HCEC 1CT (cell line): ENCODE data around the gene DUSP23.

Experiments used
- DNase-seq: peaks from one replicate; pipeline ENCODE4 v3.0.0-alpha.2; 2017

DUSP23 gene

DNA sequence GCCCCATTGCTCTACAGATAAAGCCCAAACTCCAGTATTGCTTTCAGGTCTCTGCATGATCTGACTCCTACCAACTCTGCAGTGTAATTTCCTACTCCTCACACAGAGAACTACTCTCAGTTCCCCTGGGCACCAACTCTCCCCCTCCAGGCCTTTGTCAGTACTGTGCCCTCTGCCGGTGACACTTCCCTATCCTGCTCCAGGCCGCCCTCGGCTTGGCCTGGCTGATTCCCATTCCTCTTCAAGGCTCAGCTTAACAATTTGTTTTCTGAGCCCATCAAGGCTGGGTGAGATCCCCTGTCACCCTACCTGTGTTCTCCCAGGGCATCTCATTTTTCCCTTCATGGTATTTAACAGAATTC is 48.5 kb downstream of the DUSP23 start:
- DNase-seq: no peak

DNA sequence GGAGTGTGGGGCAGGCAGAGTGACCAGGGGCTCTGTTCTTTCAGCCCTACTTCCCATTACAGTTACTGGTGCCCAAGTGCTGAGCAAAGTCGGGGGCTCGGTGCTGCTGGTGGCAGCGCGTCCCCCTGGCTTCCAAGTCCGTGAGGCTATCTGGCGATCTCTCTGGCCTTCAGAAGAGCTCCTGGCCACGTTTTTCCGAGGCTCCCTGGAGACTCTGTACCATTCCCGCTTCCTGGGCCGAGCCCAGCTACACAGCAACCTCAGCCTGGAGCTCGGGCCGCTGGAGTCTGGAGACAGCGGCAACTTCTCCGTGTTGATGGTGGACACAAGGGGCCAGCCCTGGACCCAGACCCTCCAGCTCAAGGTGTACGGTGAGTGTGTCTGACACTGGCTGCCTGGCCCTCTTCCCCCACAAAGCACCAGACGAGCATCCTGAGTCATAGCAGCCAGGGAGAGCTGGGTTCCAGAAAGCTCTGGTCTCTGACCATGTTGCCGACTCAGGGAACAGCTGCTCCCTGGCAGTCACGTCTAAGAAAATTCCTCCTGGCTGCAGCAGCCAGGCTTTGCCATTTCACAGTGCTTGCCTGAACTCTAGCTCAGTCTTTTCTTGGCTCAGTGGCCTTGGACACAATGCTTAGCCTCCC is 49.2 kb downstream of the DUSP23 start:
- DNase-seq: peak; percentile 73

DNA sequence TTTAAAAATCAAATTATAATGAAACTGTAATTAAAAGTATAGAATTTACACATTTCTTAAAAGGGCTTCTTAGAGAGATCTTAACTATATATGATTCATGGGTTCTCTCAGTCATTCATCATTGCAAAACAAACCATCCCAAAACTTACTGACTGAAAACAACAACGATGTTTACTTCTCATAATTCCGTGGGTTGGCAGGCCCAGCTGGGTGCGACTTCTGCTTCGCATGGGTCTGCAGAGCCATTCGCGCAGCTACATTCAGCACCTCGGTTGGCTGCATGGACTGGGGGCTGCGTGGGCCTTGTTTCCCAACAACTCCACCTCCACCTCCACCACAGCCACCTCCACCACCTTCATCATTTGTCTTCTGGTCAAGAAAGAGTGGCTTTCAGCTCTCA is 50.0 kb downstream of the DUSP23 start:
- DNase-seq: no peak

DNA sequence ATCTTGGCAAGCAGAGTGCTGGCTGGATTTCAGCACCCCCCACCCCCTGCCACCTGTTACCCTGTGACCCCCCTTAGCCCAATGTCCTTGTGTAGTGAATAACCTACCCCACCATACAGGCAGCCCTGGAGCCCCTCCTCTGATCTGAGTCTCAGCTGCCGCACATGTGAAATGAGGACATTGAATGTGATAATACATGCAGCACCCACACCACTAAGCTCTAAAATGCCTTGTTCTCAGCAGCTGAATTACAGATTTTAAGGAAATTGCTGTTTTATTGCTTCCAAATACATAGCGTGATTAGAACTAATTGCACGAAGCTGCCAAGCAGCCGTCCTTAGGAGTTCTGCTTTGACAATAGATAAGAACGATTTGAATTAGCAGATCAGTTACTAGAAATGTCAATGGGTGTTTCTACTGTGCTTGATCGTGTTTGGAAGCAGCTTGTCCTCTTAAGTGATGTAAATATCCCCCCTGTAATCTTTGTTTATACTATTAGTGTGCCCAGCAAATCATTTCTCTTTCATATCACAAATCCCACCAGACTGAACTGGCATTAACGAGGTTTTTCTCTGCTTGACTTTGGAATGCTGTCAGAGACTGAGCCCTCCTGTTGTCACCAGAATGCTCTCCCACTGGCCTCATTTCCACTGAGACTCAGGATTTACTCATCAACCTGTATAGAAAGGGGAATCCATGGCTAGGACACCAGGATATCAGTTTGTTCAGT is 50.8 kb downstream of the DUSP23 start:
- DNase-seq: no peak
